ENCODE measurements around the gene PRRT1.

Gene PRRT1

GRCh38 chr6:32191696-32192607, 40.2 kb upstream of the PRRT1 start:
- Mint-ChIP-seq H3K36me3 (ENCODE audit: low read depth) (peaks cover 9% of the 10 kb centered on the region), H3K27me3 (ENCODE audit: low read depth, poor library complexity) (no peaks in the 10 kb centered on the region), H3K4me3 (peak overlapping the region; percentile 58), H3K4me1 (peaks cover 86% of the 10 kb centered on the region), H3K9me3 (no peaks in the 10 kb centered on the region), H3K27ac (peak overlapping the region; percentile 97)
- TF ChIP-seq, protein P1, sequence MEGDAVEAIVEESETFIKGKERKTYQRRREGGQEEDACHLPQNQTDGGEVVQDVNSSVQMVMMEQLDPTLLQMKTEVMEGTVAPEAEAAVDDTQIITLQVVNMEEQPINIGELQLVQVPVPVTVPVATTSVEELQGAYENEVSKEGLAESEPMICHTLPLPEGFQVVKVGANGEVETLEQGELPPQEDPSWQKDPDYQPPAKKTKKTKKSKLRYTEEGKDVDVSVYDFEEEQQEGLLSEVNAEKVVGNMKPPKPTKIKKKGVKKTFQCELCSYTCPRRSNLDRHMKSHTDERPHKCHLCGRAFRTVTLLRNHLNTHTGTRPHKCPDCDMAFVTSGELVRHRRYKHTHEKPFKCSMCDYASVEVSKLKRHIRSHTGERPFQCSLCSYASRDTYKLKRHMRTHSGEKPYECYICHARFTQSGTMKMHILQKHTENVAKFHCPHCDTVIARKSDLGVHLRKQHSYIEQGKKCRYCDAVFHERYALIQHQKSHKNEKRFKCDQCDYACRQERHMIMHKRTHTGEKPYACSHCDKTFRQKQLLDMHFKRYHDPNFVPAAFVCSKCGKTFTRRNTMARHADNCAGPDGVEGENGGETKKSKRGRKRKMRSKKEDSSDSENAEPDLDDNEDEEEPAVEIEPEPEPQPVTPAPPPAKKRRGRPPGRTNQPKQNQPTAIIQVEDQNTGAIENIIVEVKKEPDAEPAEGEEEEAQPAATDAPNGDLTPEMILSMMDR (IDR thresholded peaks at IDR 0.05): no peak
- no peak for DNase-seq

DNA sequence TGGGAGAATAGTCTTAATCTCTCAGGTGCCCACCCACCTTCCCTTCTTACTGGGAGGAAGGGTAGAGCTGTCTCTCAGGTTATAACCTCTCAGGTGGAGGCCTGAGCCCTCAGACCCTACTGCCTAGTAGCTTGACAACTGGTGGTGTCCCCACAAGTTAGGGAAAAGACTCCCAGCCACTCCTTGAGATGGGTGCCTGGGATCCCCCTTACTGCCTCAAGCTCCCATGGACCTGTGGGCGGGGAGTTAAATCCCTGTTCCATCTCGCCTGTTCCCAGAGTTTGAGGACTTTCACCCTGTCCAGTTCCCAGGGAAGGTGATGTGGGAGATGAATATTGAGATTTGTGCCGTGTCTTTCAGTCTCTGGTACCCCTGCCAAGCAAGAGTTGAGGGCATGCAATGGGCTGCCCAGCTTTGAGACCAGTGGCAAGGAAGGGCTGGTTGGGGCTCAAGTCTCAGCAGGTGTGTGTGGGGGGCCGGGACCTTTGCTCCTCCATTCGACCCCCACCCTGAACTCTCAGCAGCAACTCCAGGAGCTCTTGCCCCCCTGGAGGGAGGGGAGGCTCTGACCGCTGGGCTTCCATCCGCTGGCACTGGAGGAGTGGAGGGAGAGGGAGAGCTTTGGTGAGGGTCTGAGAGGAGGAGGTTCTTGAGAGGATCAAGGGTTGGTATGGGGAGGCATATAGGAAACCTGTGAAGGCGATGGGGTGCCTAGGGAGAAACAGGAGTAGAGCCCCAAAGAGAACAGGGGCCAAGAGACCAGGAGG, 39.4 kb upstream of the PRRT1 start:
- H3K27me3 Mint-ChIP-seq (ENCODE audit: low read depth, poor library complexity): no peaks in the 10 kb centered on the region
- no peak for DNase-seq
- TF ChIP-seq, protein P1 (IDR thresholded peaks at IDR 0.05): no peak
- H3K4me1 Mint-ChIP-seq: peaks cover 86% of the 10 kb centered on the region
- H3K36me3 Mint-ChIP-seq (ENCODE audit: low read depth): peaks cover 18% of the 10 kb centered on the region
- H3K4me3 Mint-ChIP-seq: peak overlapping the region; percentile 68
- H3K27ac Mint-ChIP-seq: peak overlapping the region; percentile 97
- no peaks in the 10 kb centered on the region for H3K9me3 Mint-ChIP-seq

GRCh38 chr6:32190054-32190851, 38.5 kb upstream of the PRRT1 start, which contains the start of gene PBX2:
Gene PBX2, minus strand, starts transcription at chr6:32190202. Its CDS starts 287 bp downstream, at chr6:32189915.
- Mint-ChIP-seq H3K27me3 (ENCODE audit: low read depth, poor library complexity) (no peaks in the 10 kb centered on the region), H3K27ac (peak within 1 kb of the TSS; percentile 97), H3K36me3 (ENCODE audit: low read depth) (peaks cover 25% of the 10 kb centered on the region), H3K9me3 (no peaks in the 10 kb centered on the region), H3K4me1 (peaks cover 92% of the 10 kb centered on the region), H3K4me3 (peak within 1 kb of the TSS; percentile 97)
- DNase-seq: peak; percentile 79
- TF ChIP-seq, protein P1 (IDR thresholded peaks at IDR 0.05): no peak

GRCh38 chr6:32189742-32190053, 38.0 kb upstream of the PRRT1 start:
- H3K9me3 Mint-ChIP-seq: no peaks in the 10 kb centered on the region
- DNase-seq: no peak
- H3K4me3 Mint-ChIP-seq: peak overlapping the region; percentile 97
- TF ChIP-seq, protein P1 (IDR thresholded peaks at IDR 0.05): no peak
- H3K36me3 Mint-ChIP-seq (ENCODE audit: low read depth): peaks cover 25% of the 10 kb centered on the region
- H3K27ac Mint-ChIP-seq: no peak overlapping the region
- no peaks in the 10 kb centered on the region for H3K27me3 Mint-ChIP-seq (ENCODE audit: low read depth, poor library complexity)
- H3K4me1 Mint-ChIP-seq: peaks cover 87% of the 10 kb centered on the region

- Mint-ChIP-seq H3K27ac (peak overlapping the region; percentile 96), H3K27me3 (ENCODE audit: low read depth, poor library complexity) (no peaks in the 10 kb centered on the region), H3K4me1 (peaks cover 83% of the 10 kb centered on the region), H3K36me3 (ENCODE audit: low read depth) (peaks cover 25% of the 10 kb centered on the region), H3K4me3 (peak overlapping the region; percentile 97), H3K9me3 (no peaks in the 10 kb centered on the region)
- TF ChIP-seq, protein P1 (IDR thresholded peaks at IDR 0.05): no peak
- no peak for DNase-seq
Observed at GRCh38 chr6:32189069-32189741, 37.5 kb upstream of the PRRT1 start.
